ENCODE results near the gene MAPK14. TPM values are rescaled to one million over a fixed set of nuclear protein-coding genes. Genes with fewer than 3 reads are reported as not detected.

The MAPK14 gene
- total RNA-seq, 3 donors from 2014 or later: 56.1 to 67.7 (median 63.2) TPM

DNA sequence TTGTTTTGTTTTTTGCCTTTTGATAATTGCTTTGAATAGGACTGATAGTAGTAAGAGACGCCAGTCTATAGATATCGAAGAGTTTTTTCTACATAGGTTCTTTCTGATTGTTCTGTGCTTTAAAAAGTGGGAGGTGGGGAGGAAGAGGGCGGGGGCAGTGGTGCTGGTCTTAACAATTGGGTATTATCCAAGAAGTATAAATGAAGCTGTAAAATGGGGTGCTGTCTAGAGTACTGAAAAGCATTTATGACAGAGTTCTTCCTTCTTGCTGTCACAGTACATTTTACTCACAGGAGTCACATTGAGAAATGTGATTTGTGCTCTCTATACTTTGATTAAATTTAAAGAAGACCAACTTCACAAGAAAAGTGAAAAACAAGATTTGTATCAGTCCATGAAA lies 41.0 kb downstream of the MAPK14 start:
- Histone ChIP-seq H3K36me3 (ENCODE audit: low read depth) (no peaks in the 10 kb centered on the region), H3K4me3 (no peak overlapping the region), H3K4me1 (ENCODE audit: low read depth) (peaks cover 28% of the 10 kb centered on the region), H3K9me3 (no peaks in the 10 kb centered on the region)
- intact Hi-C loops (cut with DNase I, micrococcal nuclease): no loop called here
- TF ChIP-seq, protein P1, sequence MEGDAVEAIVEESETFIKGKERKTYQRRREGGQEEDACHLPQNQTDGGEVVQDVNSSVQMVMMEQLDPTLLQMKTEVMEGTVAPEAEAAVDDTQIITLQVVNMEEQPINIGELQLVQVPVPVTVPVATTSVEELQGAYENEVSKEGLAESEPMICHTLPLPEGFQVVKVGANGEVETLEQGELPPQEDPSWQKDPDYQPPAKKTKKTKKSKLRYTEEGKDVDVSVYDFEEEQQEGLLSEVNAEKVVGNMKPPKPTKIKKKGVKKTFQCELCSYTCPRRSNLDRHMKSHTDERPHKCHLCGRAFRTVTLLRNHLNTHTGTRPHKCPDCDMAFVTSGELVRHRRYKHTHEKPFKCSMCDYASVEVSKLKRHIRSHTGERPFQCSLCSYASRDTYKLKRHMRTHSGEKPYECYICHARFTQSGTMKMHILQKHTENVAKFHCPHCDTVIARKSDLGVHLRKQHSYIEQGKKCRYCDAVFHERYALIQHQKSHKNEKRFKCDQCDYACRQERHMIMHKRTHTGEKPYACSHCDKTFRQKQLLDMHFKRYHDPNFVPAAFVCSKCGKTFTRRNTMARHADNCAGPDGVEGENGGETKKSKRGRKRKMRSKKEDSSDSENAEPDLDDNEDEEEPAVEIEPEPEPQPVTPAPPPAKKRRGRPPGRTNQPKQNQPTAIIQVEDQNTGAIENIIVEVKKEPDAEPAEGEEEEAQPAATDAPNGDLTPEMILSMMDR (IDR thresholded peaks at IDR 0.05): no peak
- ATAC-seq (no peak), DNase-seq (no peak)

DNA sequence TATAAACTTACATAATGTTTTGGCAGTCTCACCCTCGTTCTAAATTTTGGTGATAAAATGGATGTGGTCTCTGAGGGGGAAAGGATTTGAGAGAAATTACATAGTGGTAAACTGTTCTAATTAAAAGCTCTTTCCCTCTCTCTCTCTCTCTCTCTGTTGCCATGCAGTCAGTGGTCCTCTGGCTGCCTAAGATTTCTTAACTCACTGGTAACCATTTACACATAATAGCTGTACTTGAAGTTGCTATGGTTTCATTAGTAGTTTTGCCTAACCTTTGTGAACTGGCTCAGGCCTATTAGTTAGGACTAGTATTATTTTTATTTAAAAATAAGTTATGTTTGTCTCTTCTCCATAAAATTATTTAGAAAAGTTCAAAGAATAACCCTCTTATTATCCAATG lies 42.0 kb downstream of the MAPK14 start:
- H3K4me3 ChIP-seq: no peak overlapping the region
- no peaks in the 10 kb centered on the region for H3K9me3 ChIP-seq
- no peak for ATAC-seq
- intact Hi-C loops (cut with DNase I, micrococcal nuclease): no loop called here
- H3K36me3 ChIP-seq (ENCODE audit: low read depth): no peaks in the 10 kb centered on the region
- TF ChIP-seq, protein P1 (IDR thresholded peaks at IDR 0.05): no peak
- H3K4me1 ChIP-seq (ENCODE audit: low read depth): peaks cover 26% of the 10 kb centered on the region
- no peak for DNase-seq

DNA sequence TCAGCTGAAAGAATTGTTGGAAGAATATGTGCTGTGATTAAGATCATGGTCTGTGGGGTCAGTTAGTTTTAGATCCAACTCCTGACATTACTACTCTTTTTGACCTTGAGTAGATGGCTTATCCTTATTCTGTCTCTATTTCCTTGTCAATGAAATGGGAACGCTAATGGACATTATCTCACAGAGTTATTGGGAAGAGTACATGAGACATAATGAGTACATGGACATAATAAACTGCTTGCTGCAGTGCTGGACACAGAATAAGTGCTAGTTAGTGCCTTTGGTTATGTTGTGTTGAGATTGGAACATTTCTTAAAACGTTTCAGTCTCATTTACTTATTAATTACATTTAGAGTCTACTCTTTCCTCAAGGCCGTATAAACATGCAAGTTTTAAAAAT lies 42.6 kb downstream of the MAPK14 start:
- no peaks in the 10 kb centered on the region for H3K9me3 ChIP-seq
- TF ChIP-seq, protein P1 (IDR thresholded peaks at IDR 0.05): no peak
- no peaks in the 10 kb centered on the region for H3K36me3 ChIP-seq (ENCODE audit: low read depth)
- intact Hi-C loops (cut with DNase I, micrococcal nuclease): no loop called here
- no peak for DNase-seq
- ATAC-seq: no peak
- no peak overlapping the region for H3K4me3 ChIP-seq
- peaks cover 21% of the 10 kb centered on the region for H3K4me1 ChIP-seq (ENCODE audit: low read depth)

DNA sequence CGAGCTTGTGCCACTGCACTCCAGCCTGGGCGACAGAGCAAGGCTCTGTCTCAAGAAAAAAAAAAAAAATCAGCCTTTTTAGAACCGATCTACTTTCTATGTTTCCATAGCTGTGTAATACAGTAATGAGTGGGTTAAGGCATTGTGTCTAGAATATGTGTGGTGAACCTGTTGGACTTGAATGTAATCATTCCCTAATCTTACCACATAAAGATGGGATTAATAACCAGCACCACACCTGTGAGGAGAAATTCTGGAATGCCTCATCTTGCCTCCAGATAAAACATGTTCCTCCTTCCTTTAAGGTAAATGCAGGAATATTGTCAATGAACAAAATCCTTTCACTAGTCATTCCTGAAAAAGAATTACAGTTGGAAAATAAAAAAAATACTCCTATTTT lies 43.7 kb downstream of the MAPK14 start:
- H3K4me1 ChIP-seq (ENCODE audit: low read depth): peaks cover 17% of the 10 kb centered on the region
- no peak overlapping the region for H3K4me3 ChIP-seq
- TF ChIP-seq, protein P1 (IDR thresholded peaks at IDR 0.05): no peak
- no peaks in the 10 kb centered on the region for H3K9me3 ChIP-seq
- no peak for DNase-seq
- no peaks in the 10 kb centered on the region for H3K36me3 ChIP-seq (ENCODE audit: low read depth)
- ATAC-seq: no peak
- intact Hi-C loops (cut with DNase I, micrococcal nuclease): no loop called here

DNA sequence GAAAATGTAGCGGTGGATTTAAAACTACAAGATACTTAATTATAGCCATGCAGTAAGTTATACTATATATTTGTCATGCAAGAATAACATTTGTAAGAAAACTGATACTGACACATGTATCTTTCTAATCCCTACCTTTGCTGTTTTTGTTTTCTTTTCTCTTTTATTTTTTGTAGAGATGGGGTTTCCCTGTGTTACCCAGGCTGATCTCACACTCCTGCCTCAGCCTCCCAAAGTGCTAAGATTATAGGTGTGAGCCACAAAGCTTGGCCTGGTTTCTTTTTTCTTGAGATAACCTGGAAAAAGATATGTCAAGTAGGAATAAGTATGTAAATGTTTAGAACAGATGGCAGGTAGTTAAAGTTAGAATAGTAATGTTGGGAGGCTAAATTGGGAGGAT lies 44.1 kb downstream of the MAPK14 start:
- DNase-seq (no peak), ATAC-seq (no peak)
- peaks cover 12% of the 10 kb centered on the region for H3K4me1 ChIP-seq (ENCODE audit: low read depth)
- TF ChIP-seq, protein P1 (IDR thresholded peaks at IDR 0.05): no peak
- no peaks in the 10 kb centered on the region for H3K9me3 ChIP-seq
- H3K36me3 ChIP-seq (ENCODE audit: low read depth): no peaks in the 10 kb centered on the region
- intact Hi-C loops (cut with DNase I, micrococcal nuclease): no loop called here
- H3K4me3 ChIP-seq: no peak overlapping the region

DNA sequence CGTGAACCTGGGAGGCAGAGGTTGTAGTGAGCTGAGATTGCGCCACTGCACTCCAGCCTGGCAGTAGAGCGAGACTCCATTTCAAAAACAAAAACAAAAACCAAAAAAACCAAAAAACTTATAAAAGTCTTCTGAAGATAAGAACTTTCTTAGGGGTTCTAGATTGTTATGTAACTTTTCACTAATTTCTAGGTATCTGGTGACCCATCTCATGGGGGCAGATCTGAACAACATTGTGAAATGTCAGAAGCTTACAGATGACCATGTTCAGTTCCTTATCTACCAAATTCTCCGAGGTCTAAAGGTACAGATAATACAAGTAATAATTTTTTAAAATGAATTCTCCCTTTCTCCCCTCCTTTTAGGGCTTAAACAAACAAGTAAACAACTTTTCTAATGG lies 45.1 kb downstream of the MAPK14 start:
- intact Hi-C loops (cut with DNase I, micrococcal nuclease): no loop called here
- DNase-seq (no peak), ATAC-seq (no peak)
- TF ChIP-seq, protein P1 (IDR thresholded peaks at IDR 0.05): no peak
- peaks cover 5% of the 10 kb centered on the region for H3K4me1 ChIP-seq (ENCODE audit: low read depth)
- no peaks in the 10 kb centered on the region for H3K9me3 ChIP-seq
- no peaks in the 10 kb centered on the region for H3K36me3 ChIP-seq (ENCODE audit: low read depth)
- no peak overlapping the region for H3K4me3 ChIP-seq

Data from mucosa of descending colon (tissue), 3 donors.